SK-N-SH (cell line): Measurements from ENCODE around the gene VAPB. TPM values are rescaled to one million over a fixed set of nuclear protein-coding genes. Genes with fewer than 3 reads are reported as not detected.

Experiments
- CTCF ChIA-PET: fragments of 300-600, 350-600 bp; formaldehyde crosslinking; extraction: SDS; loops from one replicate; lab custom pipeline; 2021; lab: Yijun Ruan, JAX
- POLR2A ChIA-PET: fragments of 350-600 bp; sonication (Branson Sonifier 250); formaldehyde crosslinking; extraction: SDS; loops from one replicate; lab custom pipeline; 2020; ENCODE audit warnings: antibody characterized with exemption, inconsistent platforms; lab: Yijun Ruan, JAX
- DNase-seq: peaks from one replicate; pipeline ENCODE4 v3.0.0; 2012
- H2AFZ ChIP-seq: fragments of 200-600 bp; sonication (generic); 2 replicates; pipeline ENCODE4 v1.8.1; 2016; ENCODE audit warnings: antibody characterized with exemption, mild to moderate bottlenecking, low read depth
- H3F3A ChIP-seq: fragments of 200-600 bp; sonication (generic); replicated peaks from 2 replicates; pipeline ENCODE3; 2016; ENCODE audit warnings: antibody characterized with exemption, mild to moderate bottlenecking; ENCODE audit not compliant: insufficient read depth
- H3K27ac ChIP-seq, 2 experiments: fragments of 200-500 bp in 1 of 2; fragments of 200-600 bp in 1 of 2; sonication (Bioruptor generic) in 1 of 2; sonication (generic), shearing (Covaris generic) in 1 of 2; 2 replicates each; pipeline versions ENCODE4 v1.5.1 to v1.6.1; 2014 to 2016; ENCODE audit warnings: low read depth in 2 of 2, inconsistent platforms in 1 of 2, low read length in 1 of 2, mild to moderate bottlenecking in 1 of 2, mixed read lengths in 1 of 2
- H3K27me3 ChIP-seq: fragments of 200-600 bp; sonication (generic), shearing (Covaris generic); 2 replicates; pipeline ENCODE4 v1.6.1; 2016; ENCODE audit warnings: mixed run types; ENCODE audit not compliant: insufficient read depth
- H3K36me3 ChIP-seq, 2 experiments: fragments of 200-500 bp in 1 of 2; fragments of 200-600 bp in 1 of 2; sonication (Bioruptor generic) in 1 of 2; sonication (generic) in 1 of 2; replicated peaks in 1 of 2; 2 replicates each; pipeline versions ENCODE3 to v1.5.1; 2014 to 2016; ENCODE audit warnings: low read length in 1 of 2, mild to moderate bottlenecking in 1 of 2; ENCODE audit not compliant: insufficient read depth in 2 of 2, control insufficient read depth in 1 of 2
- H3K4me1 ChIP-seq, 2 experiments: fragments of 200-500 bp in 1 of 2; fragments of 200-600 bp in 1 of 2; sonication (Bioruptor generic) in 1 of 2; sonication (generic), shearing (Covaris generic) in 1 of 2; 2 replicates each; pipeline versions ENCODE4 v1.5.1 to v1.6.1; 2014 to 2016; ENCODE audit warnings: low read depth in 1 of 2, low read length in 1 of 2, mixed run types in 1 of 2; ENCODE audit not compliant: insufficient read depth in 2 of 2, control insufficient read depth in 1 of 2
- H3K4me2 ChIP-seq: fragments of 200-600 bp; sonication (generic), shearing (Covaris generic); 2 replicates; pipeline ENCODE4 v1.6.1; 2017; ENCODE audit warnings: mixed run types
- H3K4me3 ChIP-seq, 2 experiments: fragments of 200-500 bp in 1 of 2; fragments of 200-600 bp in 1 of 2; sonication (Bioruptor generic) in 1 of 2; sonication (generic), shearing (Covaris generic) in 1 of 2; 2 replicates each; pipeline versions ENCODE4 v1.5.1 to v1.8.1; 2014 to 2016; ENCODE audit warnings: low read depth in 2 of 2, inconsistent platforms in 1 of 2, low read length in 1 of 2, mild to moderate bottlenecking in 1 of 2, mixed read lengths in 1 of 2, moderate library complexity in 1 of 2
- H3K79me2 ChIP-seq: fragments of 200-600 bp; sonication (generic); 2 replicates; pipeline ENCODE4 v1.8.1; 2017; ENCODE audit warnings: mild to moderate bottlenecking; ENCODE audit not compliant: insufficient read depth
- H3K9ac ChIP-seq: fragments of 200-600 bp; sonication (generic); 2 replicates; pipeline ENCODE4 v1.6.1; 2017; ENCODE audit warnings: mixed run types
- H3K9me2 ChIP-seq: fragments of 200-600 bp; sonication (generic); 2 replicates; pipeline ENCODE4 v1.6.1; 2017; ENCODE audit warnings: mixed run types
- H3K9me3 ChIP-seq: fragments of 200-600 bp; sonication (generic); 2 replicates; pipeline ENCODE4 v1.6.1; 2017; ENCODE audit warnings: mixed run types, mild to moderate bottlenecking, moderate library complexity
- H4K20me1 ChIP-seq: fragments of 200-600 bp; sonication (generic); 2 replicates; pipeline ENCODE4 v1.6.1; 2017; ENCODE audit warnings: mild to moderate bottlenecking, mixed run types; ENCODE audit not compliant: insufficient read depth
- CHD2 ChIP-seq: fragments of 150-350 bp; IDR thresholded peaks from 2 replicates; pipeline ENCODE4 v1.6.1; 2018; ENCODE audit warnings: low read length; ENCODE audit not compliant: partially characterized antibody
- FOSL2 ChIP-seq: IDR thresholded peaks from 2 replicates; pipeline ENCODE4 v1.4.0; 2012; ENCODE audit warnings: low read depth, mild to moderate bottlenecking, moderate library complexity, borderline replicate concordance
- FOXM1 ChIP-seq: IDR thresholded peaks from 2 replicates; pipeline ENCODE4 v1.4.0; 2012; ENCODE audit warnings: low read depth, mild to moderate bottlenecking
- GATA2 ChIP-seq: sonication (generic); formaldehyde crosslinking; IDR thresholded peaks from 2 replicates; pipeline ENCODE4 v1.5.0; 2020; ENCODE audit warnings: mild to moderate bottlenecking, missing genetic modification reagents
- JUND ChIP-seq: IDR thresholded peaks from 2 replicates; pipeline ENCODE4 v1.4.0; 2012
- MEF2A ChIP-seq: IDR thresholded peaks from 2 replicates; pipeline ENCODE4 v1.4.0; 2012; ENCODE audit warnings: low read depth, borderline replicate concordance
- PBX3 ChIP-seq: IDR thresholded peaks from 2 replicates; pipeline ENCODE4; 2012
- POLR2AphosphoS5 ChIP-seq: IDR thresholded peaks from 2 replicates; pipeline ENCODE4 v1.6.1; 2012; ENCODE audit warnings: low read depth, low read length
- RCOR1 ChIP-seq: fragments of 150-350 bp; IDR thresholded peaks from 2 replicates; pipeline ENCODE4 v1.6.1; 2017; ENCODE audit warnings: antibody characterized with exemption, low read length
- REST ChIP-seq: IDR thresholded peaks from 2 replicates; pipeline ENCODE4 v1.6.1; 2012; ENCODE audit warnings: mild to moderate bottlenecking, low read depth, low read length, moderate library complexity
- RFX5 ChIP-seq: IDR thresholded peaks from 2 replicates; pipeline ENCODE4 v1.6.1; 2012; ENCODE audit warnings: mild to moderate bottlenecking, improper control_type of control experiment, low read length
- RXRA ChIP-seq: IDR thresholded peaks from 2 replicates; pipeline ENCODE4 v1.4.0; 2012; ENCODE audit warnings: low read depth, mild to moderate bottlenecking, borderline replicate concordance
- SIN3A ChIP-seq: IDR thresholded peaks from 2 replicates; pipeline ENCODE4 v1.6.1; 2012; ENCODE audit warnings: low read depth, mild to moderate bottlenecking, low read length, moderate library complexity, borderline replicate concordance
- TAF1 ChIP-seq: IDR thresholded peaks from 2 replicates; pipeline ENCODE4 v1.6.1; 2012; ENCODE audit warnings: low read depth, mild to moderate bottlenecking, low read length, moderate library complexity, borderline replicate concordance
- TCF12 ChIP-seq: IDR thresholded peaks from 2 replicates; pipeline ENCODE4 v1.4.0; 2012
- WGBS: methylation state at CpG from one replicate; pipeline ENCODE4 v1.1.6; 2017; ENCODE audit warnings: low lambda C conversion rate; 5-methylcytosine and 5-hydroxymethylcytosine counted together
- polyA plus RNA-seq, 3 experiments: library from polyadenylated mRNA; depleted of rRNA; stranded (reverse); fragments of >200 nt; gene quantifications; 2 replicates each; pipeline ENCODE4 v1.2.3, GENCODE V29; 2012

Gene VAPB
- polyA plus RNA-seq, 1 of the 3 experiments (the other 2 are of a cell fraction), result 16.9 TPM

- TF ChIP-seq FOSL2, result peak; percentile 15; the same call in 1 of the 2 replicates
- no peak for TF ChIP-seq SIN3A
- ChIA-PET CTCF (interaction anchor here (0.8 to 1.3 kb wide), 2 partner anchors 41 to 227 kb away, joined by 3 read pairs; no protein-coding TSS in a partner anchor), POLR2A (no interaction called here)
- H3F3A ChIP-seq, result peaks cover 24% of the 10 kb centered on the region
- no peaks in the 10 kb centered on the region for H3K27me3 ChIP-seq
- no peaks in the 10 kb centered on the region for H3K9me3 ChIP-seq
- no peaks in the 10 kb centered on the region for H3K9me2 ChIP-seq
- H2AFZ ChIP-seq, result no peak overlapping the region
- H3K4me1 ChIP-seq, result peaks cover 0 to 23% of the 10 kb centered on the region in 2 experiments; a peak in 3 of 4 replicates
- no peak overlapping the region for H3K4me3 ChIP-seq
- peaks cover 79% of the 10 kb centered on the region for H4K20me1 ChIP-seq
- peaks cover 0 to 7% of the 10 kb centered on the region in 2 experiments for H3K36me3 ChIP-seq
- H3K79me2 ChIP-seq, result peaks cover 100% of the 10 kb centered on the region
- H3K27ac ChIP-seq, result peak overlapping the region; percentile 34 to 56; a peak in 3 of 4 replicates
- H3K4me2 ChIP-seq, result no peak overlapping the region
- 50% methylated on average over 4 of the region's 4 CpGs for WGBS
- DNase-seq, result no peak
- no peak overlapping the region for H3K9ac ChIP-seq
These were observed 18.3 kb downstream of the VAPB start for GRCh38 chr20:58407201-58407873.

- peaks cover 0 to 23% of the 10 kb centered on the region in 2 experiments; a peak in 3 of 4 replicates for H3K4me1 ChIP-seq
- no peak overlapping the region for H3K4me3 ChIP-seq
- H3K9me2 ChIP-seq, result no peaks in the 10 kb centered on the region
- peak overlapping the region in 1 of 2 experiments; percentile 56; a peak in 3 of 4 replicates for H3K27ac ChIP-seq
- H3F3A ChIP-seq, result peaks cover 24% of the 10 kb centered on the region
- WGBS, result 87% methylated on average over 2 of the region's 2 CpGs
- no peaks in the 10 kb centered on the region for H3K27me3 ChIP-seq
- DNase-seq, result no peak
- H3K79me2 ChIP-seq, result peaks cover 100% of the 10 kb centered on the region
- no peak overlapping the region for H2AFZ ChIP-seq
- ChIA-PET POLR2A (no interaction called here), CTCF (interaction anchor here (0.8 to 1.3 kb wide), 2 partner anchors 40 to 226 kb away, joined by 3 read pairs; no protein-coding TSS in a partner anchor)
- H3K36me3 ChIP-seq, result peaks cover 0 to 7% of the 10 kb centered on the region in 2 experiments
- no peak overlapping the region for H3K4me2 ChIP-seq
- H3K9me3 ChIP-seq, result no peaks in the 10 kb centered on the region
- no peak overlapping the region for H3K9ac ChIP-seq
- H4K20me1 ChIP-seq, result peaks cover 73% of the 10 kb centered on the region
- TF ChIP-seq SIN3A (no peak), TAF1 (no peak), GATA2 (CRISPR knock-in tag) (no peak), RFX5 (no peak)
These were observed 19.0 kb downstream of the VAPB start for GRCh38 chr20:58407966-58408557.

GRCh38 chr20:58408603-58409246 lies 19.7 kb downstream of the VAPB start:
- ChIA-PET CTCF (interaction anchor here (0.8 to 1.3 kb wide), 3 partner anchors 39 to 226 kb away, joined by 3 read pairs; no protein-coding TSS in a partner anchor), POLR2A (no interaction called here)
- Histone ChIP-seq H3K4me2 (no peak overlapping the region), H3K9ac (no peak overlapping the region), H2AFZ (no peak overlapping the region), H3K4me1 (peaks cover 0 to 23% of the 10 kb centered on the region in 2 experiments; a peak in 3 of 4 replicates), H3K79me2 (peaks cover 96% of the 10 kb centered on the region), H3K4me3 (no peak overlapping the region), H4K20me1 (peaks cover 66% of the 10 kb centered on the region), H3K9me3 (no peaks in the 10 kb centered on the region), H3K27me3 (no peaks in the 10 kb centered on the region), H3K27ac (peak overlapping the region in 1 of 2 experiments; percentile 56; a peak in 2 of 4 replicates), H3F3A (peaks cover 24% of the 10 kb centered on the region), H3K36me3 (peaks cover 0 to 7% of the 10 kb centered on the region in 2 experiments), H3K9me2 (no peaks in the 10 kb centered on the region)
- no peak for DNase-seq
- TF ChIP-seq TCF12 (no peak), RCOR1 (no peak), JUND (no peak), RXRA (no peak), POLR2AphosphoS5 (no peak), REST (no peak), FOXM1 (no peak), GATA2 (CRISPR knock-in tag) (no peak), SIN3A (no peak), CHD2 (no peak), MEF2A (no peak), PBX3 (no peak)
- 66% methylated on average over 3 of the region's 3 CpGs for WGBS
